Left renal cortex interstitium (tissue), 4 donors: ENCODE data around the gene RPN1. TPM values are rescaled to one million over a fixed set of nuclear protein-coding genes. Genes with fewer than 3 reads are reported as not detected.
A peak's percentile ranks its signal among the peaks of the same experiment; 100 is the strongest.
"Not testable (repeated sequence)": the region's sequence is repeated elsewhere in the genome, so short reads cannot be mapped to it uniquely, and the experiment has no call there.

Experiments used
- DNase-seq, 4 donors: peaks; one replicate each; pipeline ENCODE4 v3.0.0-alpha.2; 2013; ENCODE audit warnings: low read depth in 4 of 4, low spot score in 2 of 4, missing footprints in 1 of 4
- polyA plus RNA-seq, 4 donors: library from polyadenylated mRNA; unstranded; fragments of 120-200 nt; gene quantifications; one replicate each; pipeline ENCODE4 v1.2.1, GENCODE V29; 2013; ENCODE audit not compliant: insufficient read length in 4 of 4

The RPN1 gene
- polyA plus RNA-seq, 4 donors = 187 to 241 (median 207) TPM

DNA sequence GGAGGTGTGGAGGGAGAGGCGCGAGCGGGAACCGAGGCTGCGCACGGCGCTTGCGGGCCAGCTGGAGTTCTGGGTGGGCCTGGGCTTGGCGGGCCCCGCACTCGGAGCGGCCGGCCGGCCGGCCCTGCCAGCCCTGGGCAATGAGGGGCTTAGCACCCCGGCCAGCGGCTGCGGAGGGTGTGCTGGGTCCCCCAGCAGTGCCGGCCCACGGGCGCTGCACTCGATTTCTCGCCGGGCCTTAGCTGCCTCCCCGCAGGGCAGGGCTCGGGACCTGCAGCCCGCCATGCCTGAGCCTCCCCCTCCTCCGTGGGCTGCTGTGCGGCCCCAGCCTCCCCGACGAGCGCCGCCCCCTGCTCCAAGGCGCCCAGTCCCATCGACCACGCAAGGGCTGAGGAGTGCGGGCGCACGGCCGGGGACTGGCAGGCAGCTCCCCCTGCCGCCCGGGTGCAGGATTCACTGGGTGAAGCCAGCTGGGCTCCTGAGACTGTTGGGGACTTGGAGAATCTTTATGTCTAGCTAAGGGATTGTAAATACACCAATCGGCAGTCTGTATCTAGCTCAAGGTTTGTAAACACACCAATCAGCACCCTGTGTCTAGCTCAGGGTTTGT lies 2.9 kb upstream of the RPN1 start:
- DNase-seq = not testable (repeated sequence)

DNA sequence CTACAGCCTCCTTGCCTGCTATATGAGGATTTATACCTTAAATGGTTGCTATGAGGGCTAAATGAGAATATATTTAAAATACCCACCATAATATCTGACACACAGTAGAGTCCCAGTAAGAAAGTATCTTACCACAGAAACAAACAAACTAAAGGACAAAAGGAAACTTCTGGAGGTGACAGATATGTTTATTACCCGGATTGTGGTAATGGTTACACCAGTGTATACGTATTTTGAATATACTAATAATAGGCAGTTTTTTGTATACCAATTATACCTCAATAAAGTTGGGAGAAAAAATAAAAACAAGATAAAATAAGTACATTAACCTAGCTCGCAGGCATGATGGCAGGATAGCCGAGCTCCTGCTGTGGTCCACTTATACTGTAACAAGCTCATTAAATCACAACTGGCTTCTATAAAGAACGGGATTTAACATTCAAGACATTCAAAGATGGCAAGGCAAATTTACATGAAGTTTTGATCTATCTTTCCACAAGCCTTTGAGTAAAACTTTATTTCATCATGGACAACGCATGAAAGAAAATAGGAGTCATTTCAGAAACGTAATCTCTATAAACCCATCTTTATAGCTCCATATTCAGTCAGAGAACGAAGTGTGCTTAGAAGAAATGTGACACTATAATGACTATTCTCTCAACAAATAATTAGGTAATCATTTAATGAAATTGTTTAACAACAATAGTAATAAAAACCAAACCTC lies 1.5 kb downstream of the RPN1 start:
- no peak for DNase-seq

DNA sequence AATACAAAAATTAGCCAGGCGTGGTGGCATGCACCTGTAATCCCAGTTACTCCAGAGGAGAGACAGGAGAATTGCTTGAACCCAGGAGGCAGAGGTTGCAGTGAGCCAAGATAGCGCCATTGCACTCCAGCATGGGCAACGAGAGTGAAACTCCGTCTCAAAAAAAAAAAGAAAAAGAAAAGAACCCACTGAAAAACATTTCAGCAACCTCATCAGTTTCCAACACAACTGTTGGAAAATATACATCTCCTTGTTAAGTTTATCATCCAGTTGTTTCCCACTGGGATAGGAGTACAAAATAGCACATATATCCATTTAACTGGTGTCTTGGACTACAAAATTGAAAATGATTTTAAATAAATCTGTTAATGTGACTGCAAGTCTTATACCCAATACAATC lies 2.2 kb downstream of the RPN1 start:
- DNase-seq = no peak

DNA sequence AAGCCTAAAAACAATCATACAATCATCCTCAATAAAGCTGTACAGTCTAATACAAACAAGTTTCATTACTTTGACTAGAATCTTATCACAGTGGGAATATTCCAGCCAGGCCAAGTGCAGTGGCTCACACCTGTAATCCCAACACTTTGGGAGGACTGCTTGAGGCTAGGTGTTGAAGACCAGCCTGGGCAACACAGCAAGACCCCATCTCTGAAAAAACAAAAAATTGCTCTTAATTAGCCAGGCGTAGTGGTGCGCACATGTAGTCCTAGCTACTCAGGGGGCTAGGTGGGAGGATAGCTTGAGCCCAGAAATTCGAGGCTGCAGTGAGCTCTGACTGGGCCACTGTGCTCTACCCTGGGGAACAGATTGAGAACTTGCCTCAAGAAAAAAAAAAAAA lies 3.3 kb downstream of the RPN1 start:
- DNase-seq = no peak

DNA sequence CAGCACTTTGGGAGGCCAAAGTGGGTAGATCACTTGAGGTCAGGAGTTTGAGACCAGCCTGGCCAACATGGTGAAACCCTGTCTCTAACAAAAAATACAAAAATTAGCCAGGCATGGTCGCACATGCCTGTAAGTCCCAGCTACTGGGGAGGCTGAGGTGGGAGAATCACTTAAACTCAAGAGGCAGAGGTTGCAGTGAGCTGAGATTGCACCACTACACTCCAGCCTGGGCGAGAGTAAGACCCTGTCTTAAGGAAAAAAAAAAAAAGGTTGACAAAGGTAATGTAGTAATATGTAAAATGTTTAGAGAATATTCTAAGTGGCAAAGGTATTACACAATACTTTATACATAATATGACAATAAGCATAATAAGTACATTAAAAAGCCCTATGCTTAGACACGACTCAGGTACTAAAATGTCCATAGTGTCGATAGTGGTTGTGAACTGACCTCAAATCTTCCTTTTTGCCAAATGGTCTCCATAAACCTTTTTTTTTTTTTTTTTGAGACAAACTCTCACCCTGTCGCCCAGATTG lies 16.5 kb downstream of the RPN1 start:
- DNase-seq = no peak

DNA sequence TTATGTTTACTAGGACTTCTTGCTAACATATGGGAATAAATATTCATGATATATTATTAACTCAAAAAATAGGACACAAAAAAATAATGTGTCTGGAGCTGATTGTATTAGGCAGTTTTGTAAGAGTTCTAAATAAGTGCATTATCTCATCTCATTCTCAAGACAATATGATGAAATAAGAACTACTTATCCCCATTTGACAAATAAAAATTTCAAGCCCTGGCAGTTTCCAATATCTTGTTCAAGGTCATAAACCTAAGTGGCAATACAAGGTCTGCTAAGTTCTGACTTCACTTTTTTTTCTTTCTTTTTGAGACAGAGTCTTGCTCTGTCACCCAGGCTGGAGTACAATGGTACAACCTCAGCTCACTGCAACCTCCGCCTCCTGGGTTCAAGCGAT lies 18.3 kb downstream of the RPN1 start:
- DNase-seq = no peak

DNA sequence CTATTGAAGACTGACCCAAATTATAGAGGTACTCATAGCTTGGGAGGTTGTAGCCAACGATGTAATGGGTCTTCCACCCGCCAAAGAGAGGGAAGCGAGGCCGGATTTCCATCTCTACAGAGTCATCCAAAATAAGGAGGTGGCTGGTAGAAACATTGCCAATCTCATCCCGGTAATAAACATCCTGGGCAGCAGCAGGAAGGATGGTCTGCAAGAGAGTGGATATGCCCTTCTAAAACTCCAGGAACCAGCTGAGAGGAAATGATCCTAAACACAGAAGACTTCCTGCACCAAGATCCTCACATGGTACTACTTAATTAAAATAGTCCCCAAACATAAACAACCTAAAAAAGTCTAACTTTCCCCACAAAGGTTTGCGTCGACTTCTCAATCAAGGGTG lies 20.7 kb downstream of the RPN1 start:
- no peak for DNase-seq

DNA sequence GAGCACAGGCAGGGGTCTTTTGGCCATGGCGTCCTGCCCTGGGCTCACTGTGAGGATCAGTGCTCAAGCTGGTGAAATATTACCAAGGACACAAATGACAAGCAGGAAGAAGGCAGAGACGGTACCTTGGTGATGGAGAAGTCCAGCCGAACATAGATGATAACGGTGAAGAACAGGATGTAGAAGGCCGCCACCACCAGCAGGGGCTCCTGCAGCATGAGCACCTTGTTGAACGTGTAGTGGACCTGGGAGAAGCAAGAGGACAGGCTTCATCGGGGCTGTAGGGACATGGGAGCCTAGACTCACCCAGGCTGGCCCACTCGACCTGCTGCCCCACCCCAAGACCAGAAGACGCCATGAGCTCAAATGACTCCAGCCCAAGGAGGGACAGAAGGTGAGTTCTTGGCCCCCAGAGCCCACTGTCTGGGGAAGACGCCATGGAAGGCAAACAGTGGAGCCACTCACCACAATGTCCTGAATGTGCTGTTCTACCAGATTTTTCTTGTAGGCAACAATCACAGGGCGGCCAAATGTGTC lies 25.1 kb downstream of the RPN1 start:
- no peak for DNase-seq

DNA sequence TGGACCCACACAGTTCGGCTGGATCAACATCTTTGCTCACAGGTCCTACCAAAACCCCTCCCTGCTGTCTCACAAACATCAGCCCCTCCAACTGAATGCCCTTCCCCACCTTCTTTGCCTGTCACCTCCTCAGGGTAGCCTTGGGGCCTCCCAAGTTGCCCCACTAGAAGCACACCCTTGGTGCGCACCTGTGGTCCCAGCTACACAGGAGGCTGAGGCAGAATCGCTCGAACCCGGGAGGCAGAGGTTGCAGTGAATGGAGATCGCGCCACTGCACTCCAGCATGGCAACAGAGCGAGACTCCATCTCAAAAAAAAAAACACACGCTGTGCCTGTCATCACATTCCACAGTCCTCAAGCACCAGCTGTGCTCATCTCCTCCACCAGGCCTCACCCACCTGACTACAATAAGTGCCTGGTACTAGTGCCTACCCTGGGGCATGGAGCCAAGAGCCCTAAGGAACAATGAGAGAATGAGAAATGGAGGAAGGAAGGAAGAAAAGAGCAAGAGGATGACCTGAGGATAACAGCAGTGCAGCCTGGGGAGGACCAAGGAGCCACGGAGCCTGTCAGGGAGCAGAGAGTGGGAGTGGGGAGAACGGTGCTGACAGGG lies 26.0 kb downstream of the RPN1 start:
- DNase-seq = no peak

DNA sequence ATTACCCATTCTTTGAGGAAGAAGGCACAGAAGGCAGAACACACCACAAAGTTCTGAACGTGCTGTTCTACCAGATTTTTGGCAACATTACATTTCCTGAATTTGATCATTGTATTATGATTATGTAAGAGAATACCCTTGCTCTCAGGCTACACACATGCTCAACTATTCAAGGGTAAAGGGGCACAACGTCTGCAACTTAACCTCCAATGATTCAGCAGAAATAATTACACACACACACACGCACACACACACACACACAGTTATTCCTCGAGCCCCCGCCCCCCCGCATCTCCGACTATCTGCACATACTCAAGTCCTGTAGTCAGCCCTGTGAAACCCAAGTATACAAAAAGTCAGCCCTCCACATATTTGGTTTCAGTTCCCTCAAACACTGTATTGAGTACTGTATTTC lies 26.8 kb downstream of the RPN1 start:
- DNase-seq = no peak

DNA sequence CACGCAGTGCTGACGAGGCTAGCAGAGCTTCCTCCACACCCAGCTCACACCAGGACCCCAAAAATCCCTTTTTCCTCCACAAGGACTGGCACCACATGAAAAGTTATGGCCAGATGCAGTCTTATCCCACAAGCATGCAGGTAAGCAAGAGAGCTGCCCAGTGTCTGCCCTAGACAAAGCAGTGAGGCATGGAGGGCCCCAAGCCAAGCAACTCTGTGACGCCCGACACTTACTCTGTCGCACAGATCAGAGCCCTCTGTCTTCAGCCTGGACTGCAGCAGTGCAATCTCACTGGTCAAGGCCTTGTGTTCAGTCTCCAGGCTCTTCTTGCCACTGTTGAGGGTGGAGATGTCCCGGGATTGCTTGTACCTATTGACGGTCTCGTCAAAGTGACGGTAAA lies 28.7 kb downstream of the RPN1 start:
- no peak for DNase-seq

DNA sequence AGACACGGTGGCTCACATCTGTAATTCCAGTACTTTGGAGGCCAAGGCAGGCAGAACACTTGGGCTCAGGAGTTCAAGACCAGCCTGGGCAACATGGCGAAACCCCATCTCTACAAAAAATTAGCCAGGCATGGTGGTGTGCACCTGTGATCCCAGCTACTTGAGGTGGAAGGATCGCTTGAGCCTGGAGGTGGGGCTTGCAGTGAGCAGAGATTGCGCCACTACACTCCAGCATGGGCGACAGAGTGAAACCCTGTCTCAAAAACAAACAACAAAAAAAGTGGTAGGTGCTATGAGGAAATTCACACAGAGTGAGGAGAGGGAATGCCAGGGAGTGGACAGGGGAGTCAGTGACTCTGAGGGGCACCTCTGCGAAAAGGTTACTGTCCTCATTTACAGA lies 29.4 kb downstream of the RPN1 start:
- no peak for DNase-seq

DNA sequence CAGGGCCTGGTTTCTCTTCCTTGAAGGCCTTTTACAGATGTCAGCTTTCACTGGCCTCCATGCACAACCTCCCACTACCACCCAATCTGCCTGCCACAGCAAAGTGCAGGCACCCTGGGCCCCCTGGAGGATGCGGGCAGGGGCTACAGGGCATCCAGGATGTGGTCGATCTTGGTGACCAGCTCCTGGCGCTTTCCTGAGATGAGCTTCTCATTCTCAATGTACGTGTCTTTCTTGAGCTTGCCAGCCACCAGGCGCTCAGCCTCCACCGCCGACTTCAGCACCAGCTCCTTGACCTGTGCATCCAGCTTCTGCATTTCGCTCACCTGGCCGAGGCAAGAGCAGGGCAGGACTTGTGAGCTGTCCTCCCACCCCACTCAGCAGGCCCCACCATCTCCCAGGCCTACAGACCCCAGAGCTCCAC lies 30.3 kb downstream of the RPN1 start:
- DNase-seq = no peak

DNA sequence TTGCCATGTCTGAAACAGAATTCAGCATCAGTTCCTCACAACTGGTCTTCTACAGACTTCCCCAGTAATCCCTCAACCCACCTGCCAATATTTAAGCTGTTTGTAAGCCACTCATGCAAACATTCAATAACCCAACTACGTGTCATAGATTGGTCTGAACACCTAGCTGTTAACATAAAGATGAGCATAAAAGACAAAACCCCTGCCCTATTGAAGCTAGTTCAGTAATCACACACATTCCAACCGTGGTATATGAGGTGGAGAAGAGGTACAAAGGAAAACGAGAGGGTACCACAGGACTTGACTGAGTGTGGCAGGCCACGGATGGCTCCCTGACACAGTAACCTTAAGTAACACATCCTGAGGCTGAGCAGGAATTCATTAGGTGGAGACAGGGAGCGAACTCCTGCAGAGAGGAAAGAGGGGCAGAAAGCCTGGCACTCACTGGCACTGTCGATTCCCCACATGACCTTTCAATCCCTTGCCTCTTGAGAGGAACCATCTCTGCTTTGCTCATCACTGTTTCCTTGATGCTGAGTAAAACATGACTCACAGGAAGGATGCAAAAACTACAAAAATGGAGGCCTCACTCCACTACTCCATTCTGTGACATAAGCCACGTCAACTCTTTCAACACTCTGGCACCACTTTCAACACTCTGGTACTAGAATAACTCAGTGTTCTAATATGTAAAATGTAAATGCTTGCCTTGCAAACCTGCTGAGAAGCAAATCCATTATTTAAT lies 31.3 kb downstream of the RPN1 start:
- no peak for DNase-seq

DNA sequence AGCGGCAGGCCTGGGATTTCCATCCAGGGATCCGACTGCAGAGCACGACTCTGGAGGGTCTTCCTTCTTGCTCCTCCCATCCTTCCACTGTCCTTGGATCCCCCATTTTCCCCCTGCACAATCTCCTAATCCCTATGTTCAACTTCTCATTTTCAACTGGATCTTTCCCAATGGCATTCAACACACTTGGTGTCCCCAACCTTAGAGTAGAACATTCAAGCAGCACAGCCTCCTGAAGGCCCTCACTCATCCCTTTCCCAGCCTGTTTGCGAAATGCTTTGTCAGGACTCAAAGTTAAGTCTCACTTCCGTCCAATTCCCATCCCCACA lies 32.3 kb downstream of the RPN1 start:
- no peak for DNase-seq

DNA sequence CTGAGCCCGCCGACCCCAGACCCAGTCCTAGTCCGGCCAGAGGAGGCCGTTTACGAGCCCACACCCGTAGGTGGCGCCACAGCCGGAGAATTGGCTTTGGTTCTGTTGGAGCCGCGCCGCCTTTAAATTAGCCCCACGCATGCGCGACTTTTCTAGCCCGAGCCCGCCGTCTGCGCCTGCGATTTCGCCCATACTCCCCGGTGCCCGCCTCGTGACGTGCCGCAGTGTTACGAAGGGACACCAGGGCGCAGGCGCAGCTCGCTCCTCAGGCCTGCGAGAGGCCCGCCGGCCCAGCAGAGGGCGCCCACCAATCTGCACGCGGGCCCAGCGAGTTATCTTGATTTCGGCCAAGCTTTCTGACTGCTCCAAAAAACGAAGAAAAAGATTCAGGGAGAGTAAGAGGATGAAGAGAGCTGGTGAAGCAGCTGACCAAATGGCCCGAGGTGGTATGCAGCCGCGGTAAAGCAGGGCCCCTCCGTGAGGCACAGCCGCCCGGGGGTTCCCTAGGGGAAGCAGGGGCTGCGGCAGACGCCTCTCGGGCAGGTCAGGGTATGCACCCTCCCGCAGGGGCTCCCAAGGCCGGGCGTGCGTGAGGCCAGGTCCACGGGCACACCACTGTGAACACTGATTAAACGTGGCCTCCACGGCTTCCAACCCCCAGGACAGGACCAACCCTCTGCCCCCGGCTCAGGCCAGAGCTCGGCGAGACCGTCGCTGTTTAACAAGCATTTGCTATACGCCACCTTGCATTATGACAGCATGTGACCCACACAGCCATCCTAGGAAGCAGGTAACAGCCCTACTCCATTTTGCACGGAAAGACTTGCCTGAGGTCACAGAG lies 32.8 kb downstream of the RPN1 start:
- DNase-seq = peak; percentile 85 to 97 (median 94)

DNA sequence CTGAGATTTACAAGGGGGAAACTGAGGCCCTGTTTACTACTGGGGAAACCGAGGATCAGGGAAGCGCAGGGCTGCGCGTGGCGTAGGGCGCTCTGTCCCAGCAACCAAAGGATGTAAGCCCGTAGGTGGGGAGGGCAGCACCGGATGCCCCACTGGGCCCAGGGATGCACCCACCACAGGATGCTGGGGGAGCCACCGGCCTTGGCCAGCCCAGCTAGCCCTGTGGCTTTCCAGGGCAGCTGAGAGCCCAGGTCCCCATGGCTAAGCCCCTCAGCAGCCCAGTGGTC lies 33.4 kb downstream of the RPN1 start:
- DNase-seq = no peak

DNA sequence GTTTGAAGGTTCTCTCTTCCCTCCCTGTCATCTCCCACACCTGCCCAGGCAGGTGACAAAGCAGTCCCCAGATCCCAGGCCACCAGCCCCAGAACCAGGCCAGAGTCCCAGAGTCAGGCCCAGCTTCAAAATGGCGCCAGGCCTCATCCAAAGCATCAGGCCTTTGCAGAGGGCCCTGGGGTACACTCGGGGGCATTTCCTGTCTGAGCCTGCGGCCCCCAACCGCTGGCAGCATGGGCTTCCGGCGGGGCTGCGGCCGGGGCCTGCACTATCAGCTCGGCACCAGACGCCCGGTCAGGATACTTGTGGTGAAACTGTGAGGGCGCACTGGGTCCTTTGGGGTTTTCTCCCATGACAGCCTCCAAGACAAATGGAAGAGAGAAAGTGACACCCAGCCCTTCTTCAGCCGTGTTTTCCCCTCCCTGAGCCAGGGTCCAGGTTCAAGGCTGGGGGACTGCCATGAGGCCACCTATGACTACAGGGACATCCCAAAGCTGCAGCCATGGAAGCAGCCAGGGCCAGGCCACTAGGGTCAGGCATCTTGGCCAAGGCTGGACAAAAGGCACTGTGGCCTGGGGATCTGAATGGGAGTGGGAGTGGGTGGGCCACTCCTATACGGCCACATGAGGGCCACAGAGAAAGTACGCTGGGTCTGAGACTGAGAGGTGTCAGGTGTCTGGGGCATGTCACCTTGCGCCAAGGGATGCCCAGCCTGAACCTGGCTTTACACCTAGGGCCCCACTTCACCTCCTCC lies 33.9 kb downstream of the RPN1 start:
- no peak for DNase-seq

DNA sequence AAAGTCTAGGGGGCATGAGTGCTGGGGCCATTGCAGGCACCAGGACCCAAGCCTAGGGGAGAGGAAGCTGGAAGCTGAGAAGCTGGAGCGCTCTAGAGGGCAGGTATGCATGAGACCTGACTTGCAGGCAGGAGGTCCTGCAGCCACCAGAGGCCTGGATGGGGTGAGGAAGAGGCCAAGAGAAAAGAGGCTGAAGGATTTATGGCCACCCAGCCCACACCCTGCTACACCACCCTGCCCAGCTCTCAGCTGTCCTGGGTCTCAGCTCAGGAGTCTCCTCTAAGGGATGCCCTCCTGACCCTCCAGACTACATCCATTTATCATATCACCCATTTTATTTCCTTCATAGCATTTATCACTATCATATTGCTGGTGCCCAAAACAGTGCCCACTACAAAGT lies 36.5 kb downstream of the RPN1 start:
- no peak for DNase-seq
